Measurements from ENCODE around the gene PNPO.

The PNPO gene

GRCh38 chr17:47998044-47998443 lies 56.7 kb downstream of the PNPO start:
- DNase-seq (ENCODE audit: low read depth, low spot score): no peak
